Body of pancreas (tissue), 4 donors: ENCODE results near the gene KLF9.

Experiments
- CTCF ChIP-seq, 7 experiments: fragments of 450-650 bp in 4 of 7; fragments of 200-600 bp in 3 of 7; sonication (generic) in 3 of 7; IDR thresholded peaks; one replicate each; pipeline ENCODE4 v1.5.1; 2016 to 2019; ENCODE audit warnings: antibody characterized with exemption in 7 of 7
- POLR2A ChIP-seq, 3 donors: fragments of 450-650 bp; IDR thresholded peaks; one replicate each; pipeline ENCODE4 v1.6.1; 2016; ENCODE audit warnings: antibody characterized with exemption in 3 of 3, mild to moderate bottlenecking in 2 of 3

- TF ChIP-seq POLR2A (IDR thresholded peaks at IDR 0.05) = no peak
- TF ChIP-seq CTCF (IDR thresholded peaks at IDR 0.05) = no peak
Observed at GRCh38 chr9:70409800-70410199, 4.7 kb downstream of the KLF9 start.
